HL-60 (cell line): ENCODE data around the gene ACRBP.

Experiments
- DNase-seq, 2 experiments: peaks; one replicate each; pipeline ENCODE4 v3.0.0-alpha.2; 2010 to 2020; ENCODE audit warnings: low read depth in 1 of 2, low spot score in 1 of 2
- H3K27ac ChIP-seq: fragments of 250-450 bp; sonication (Bioruptor Pico); replicated peaks from 2 replicates; pipeline ENCODE4 v1.5.1; 2020; ENCODE audit warnings: mild to moderate bottlenecking, moderate library complexity
- H3K27me3 ChIP-seq: fragments of 250-450 bp; sonication (Bioruptor Pico); 2 replicates; pipeline ENCODE4 v1.5.1; 2021; ENCODE audit warnings: mild to moderate bottlenecking, moderate library complexity; ENCODE audit not compliant: insufficient read depth, poor library complexity, severe bottlenecking
- H3K4me3 ChIP-seq: replicated peaks from 2 replicates; pipeline ENCODE4 v1.5.1; 2011; ENCODE audit warnings: mild to moderate bottlenecking, control low read depth, low read length; ENCODE audit not compliant: insufficient read depth
- GABPA ChIP-seq: IDR thresholded peaks from 2 replicates; pipeline ENCODE4 v1.6.1; 2012; ENCODE audit warnings: low read depth
- POLR2AphosphoS5 ChIP-seq: IDR thresholded peaks from 2 replicates; pipeline ENCODE4 v1.6.1; 2012; ENCODE audit warnings: low read depth
- SPI1 ChIP-seq: IDR thresholded peaks from 2 replicates; pipeline ENCODE4 v1.6.1; 2012; ENCODE audit warnings: low read depth, mild to moderate bottlenecking, borderline replicate concordance
- TF ChIP-seq, protein P1 (sequence below): IDR thresholded peaks from 2 replicates; pipeline ENCODE4 v1.6.1; 2012; ENCODE audit warnings: low read depth; ENCODE audit not compliant: insufficient replicate concordance
- TF ChIP-seq, protein P2 (sequence below): IDR thresholded peaks from one replicate; pipeline ENCODE4 v1.5.1; 2011; ENCODE audit warnings: low read length, control low read depth, inconsistent platforms; ENCODE audit not compliant: insufficient read depth

ACRBP gene

DNA sequence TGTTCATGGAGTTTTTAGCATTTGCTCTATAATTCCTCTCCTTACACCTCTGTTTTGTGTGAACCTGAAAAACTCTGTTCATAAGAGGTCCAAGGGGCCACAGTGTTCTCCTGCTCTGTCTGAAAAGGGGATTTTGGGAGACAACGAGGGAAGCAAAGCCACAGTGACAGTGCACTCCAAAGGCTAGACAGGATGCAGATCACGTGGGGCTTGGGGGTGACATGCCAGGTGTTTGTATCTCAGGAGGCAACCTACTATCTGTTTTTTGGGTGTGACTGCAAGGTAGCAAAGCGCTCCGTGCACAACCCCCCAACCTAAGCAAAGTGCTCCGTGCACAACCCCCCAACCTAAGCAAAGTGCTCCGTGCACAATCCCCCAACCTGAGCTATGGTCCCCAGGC lies 35.0 kb downstream of the ACRBP start:
- Histone ChIP-seq H3K27ac (peak overlapping the region; percentile 97), H3K4me3 (no peak overlapping the region), H3K27me3 (no peaks in the 10 kb centered on the region)
- no peak for DNase-seq
- TF ChIP-seq POLR2AphosphoS5 (no peak), SPI1 (no peak), GABPA (no peak)
- TF ChIP-seq, protein P1, sequence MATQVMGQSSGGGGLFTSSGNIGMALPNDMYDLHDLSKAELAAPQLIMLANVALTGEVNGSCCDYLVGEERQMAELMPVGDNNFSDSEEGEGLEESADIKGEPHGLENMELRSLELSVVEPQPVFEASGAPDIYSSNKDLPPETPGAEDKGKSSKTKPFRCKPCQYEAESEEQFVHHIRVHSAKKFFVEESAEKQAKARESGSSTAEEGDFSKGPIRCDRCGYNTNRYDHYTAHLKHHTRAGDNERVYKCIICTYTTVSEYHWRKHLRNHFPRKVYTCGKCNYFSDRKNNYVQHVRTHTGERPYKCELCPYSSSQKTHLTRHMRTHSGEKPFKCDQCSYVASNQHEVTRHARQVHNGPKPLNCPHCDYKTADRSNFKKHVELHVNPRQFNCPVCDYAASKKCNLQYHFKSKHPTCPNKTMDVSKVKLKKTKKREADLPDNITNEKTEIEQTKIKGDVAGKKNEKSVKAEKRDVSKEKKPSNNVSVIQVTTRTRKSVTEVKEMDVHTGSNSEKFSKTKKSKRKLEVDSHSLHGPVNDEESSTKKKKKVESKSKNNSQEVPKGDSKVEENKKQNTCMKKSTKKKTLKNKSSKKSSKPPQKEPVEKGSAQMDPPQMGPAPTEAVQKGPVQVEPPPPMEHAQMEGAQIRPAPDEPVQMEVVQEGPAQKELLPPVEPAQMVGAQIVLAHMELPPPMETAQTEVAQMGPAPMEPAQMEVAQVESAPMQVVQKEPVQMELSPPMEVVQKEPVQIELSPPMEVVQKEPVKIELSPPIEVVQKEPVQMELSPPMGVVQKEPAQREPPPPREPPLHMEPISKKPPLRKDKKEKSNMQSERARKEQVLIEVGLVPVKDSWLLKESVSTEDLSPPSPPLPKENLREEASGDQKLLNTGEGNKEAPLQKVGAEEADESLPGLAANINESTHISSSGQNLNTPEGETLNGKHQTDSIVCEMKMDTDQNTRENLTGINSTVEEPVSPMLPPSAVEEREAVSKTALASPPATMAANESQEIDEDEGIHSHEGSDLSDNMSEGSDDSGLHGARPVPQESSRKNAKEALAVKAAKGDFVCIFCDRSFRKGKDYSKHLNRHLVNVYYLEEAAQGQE: no peak
- TF ChIP-seq, protein P2, sequence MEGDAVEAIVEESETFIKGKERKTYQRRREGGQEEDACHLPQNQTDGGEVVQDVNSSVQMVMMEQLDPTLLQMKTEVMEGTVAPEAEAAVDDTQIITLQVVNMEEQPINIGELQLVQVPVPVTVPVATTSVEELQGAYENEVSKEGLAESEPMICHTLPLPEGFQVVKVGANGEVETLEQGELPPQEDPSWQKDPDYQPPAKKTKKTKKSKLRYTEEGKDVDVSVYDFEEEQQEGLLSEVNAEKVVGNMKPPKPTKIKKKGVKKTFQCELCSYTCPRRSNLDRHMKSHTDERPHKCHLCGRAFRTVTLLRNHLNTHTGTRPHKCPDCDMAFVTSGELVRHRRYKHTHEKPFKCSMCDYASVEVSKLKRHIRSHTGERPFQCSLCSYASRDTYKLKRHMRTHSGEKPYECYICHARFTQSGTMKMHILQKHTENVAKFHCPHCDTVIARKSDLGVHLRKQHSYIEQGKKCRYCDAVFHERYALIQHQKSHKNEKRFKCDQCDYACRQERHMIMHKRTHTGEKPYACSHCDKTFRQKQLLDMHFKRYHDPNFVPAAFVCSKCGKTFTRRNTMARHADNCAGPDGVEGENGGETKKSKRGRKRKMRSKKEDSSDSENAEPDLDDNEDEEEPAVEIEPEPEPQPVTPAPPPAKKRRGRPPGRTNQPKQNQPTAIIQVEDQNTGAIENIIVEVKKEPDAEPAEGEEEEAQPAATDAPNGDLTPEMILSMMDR: no peak

DNA sequence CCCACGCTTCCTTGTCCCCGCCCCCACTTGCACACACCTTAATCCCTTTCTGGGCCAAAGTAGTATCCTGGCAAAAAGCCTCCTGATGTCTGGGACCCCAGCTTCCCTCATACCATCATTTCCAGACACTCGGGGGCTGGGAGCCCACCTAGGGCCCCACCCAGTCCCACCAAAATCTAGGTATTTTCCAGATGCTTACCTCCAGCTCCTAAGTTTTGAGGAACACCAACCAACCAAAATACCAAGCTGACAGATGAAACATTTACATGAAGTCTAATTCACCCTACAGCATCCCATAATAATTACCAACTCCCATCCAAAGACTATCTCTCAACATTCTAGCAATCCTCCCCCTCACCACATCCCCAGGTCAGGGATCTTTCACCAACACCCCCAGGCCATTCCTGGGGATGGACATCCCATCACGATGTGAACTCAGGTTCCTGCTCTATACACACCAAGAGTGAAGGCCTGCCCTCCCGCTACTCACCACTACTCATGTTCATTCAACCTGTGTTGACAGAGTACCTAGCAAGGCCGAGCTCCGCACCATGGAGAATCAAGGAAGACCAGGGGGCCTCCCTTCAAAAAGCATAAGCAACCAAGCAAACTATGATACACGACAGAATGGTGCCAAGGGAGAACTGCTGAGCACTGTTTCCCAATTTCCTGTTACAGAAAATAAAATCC lies 38.5 kb downstream of the ACRBP start:
- H3K27ac ChIP-seq: peak overlapping the region; percentile 57; the same call in 1 of the 2 replicates
- H3K4me3 ChIP-seq: no peak overlapping the region
- H3K27me3 ChIP-seq: no peaks in the 10 kb centered on the region
- DNase-seq: peak in 1 of 2 experiments; percentile 19
- TF ChIP-seq, protein P2: no peak
- no peak for TF ChIP-seq POLR2AphosphoS5

DNA sequence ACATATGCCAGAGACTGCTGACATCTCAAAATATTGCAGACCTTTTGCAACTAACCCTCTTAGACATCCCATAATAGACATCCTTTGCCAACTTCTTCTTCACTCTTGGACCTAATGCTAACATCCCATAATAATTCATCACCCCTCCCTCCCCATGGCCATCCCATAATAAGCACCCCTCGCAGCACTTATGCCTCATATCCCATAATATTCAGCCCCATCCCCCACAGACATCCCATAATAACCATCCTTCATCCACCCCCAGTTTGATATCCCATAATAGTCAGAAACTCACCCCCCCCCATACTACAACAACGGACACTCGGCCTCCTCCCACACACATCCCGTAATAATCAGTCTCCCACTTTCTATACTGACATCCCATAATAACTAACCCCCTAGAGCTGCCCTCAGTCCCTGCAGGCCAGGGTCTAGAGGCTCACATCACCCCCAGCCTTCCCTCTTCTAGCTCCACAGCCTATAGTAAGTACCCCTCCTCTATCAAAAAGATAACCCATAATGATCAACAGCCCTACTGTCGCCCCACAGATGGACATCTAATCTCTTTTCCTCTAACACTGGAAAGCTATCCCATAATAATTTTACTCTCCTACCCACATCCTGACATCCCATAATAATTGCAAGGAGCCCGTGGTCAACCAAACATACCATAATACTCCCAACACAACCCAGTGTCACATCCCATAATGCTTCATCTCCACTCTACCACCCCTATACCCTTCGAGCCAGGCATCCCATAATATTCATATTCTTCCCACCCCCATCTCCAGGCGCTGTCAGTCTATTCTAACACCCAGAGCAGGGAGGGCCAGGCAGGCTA lies 39.3 kb downstream of the ACRBP start:
- TF ChIP-seq, protein P1: no peak
- TF ChIP-seq SPI1: no peak
- no peak for TF ChIP-seq POLR2AphosphoS5
- no peak for TF ChIP-seq GABPA
- TF ChIP-seq, protein P2: no peak
- Histone ChIP-seq H3K27ac (peak overlapping the region; percentile 57), H3K27me3 (no peaks in the 10 kb centered on the region), H3K4me3 (no peak overlapping the region)
- peak; percentile 68 to 73 for DNase-seq
